Cerebellar cortex (tissue), 1 donor: ENCODE results near the gene CAV2.
"Not testable (repeated sequence)": the region's sequence is repeated elsewhere in the genome, so short reads cannot be mapped to it uniquely, and the experiment has no call there.

Experiments
- DNase-seq: peaks from one replicate; pipeline ENCODE4 v3.0.0-alpha.2; 2015; ENCODE audit warnings: low spot score

Gene CAV2

DNA sequence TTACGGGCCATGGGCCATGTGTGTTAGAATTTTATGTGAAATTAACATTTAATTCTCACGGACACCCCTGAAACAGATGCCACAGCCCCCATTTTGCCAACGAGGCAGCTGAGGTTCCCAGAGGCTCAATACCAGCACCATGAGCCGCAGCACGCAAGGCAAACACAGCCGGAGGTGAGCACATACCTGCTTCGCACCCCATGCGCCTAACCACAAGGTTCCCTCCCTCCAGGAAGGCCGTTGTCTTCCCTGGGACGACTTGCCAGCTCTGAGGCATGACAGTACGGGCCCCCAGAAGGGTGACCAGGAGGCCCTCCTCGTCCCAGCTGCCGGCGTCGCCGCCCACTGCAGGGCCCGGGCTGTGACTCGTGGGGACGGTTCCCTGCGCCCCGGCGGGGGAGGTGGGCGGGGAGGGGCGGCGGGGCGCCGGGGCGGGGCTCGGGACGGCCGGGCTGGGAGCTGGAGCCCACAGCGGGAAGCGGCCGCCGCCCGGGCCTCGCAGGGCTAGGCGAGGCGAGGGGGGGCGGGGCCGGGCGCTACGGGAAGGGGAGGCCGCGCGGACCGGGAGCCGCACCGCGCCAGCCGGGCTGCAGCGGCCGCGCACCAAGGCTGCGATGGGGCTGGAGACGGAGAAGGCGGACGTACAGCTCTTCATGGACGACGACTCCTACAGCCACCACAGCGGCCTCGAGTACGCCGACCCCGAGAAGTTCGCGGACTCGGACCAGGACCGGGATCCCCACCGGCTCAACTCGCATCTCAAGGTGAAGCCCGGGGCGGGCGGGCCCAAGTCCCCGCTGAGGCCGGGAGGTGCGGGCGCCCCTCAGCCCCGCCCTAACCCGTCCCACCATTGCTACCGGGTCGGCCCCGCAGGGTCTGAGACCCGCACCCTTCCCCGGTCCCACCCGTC is at the start of gene CAV2:
Gene CAV2 (plus strand): TSS at position 571 of the 910 bp plus-strand sequence. CDS start 44 bp downstream, at position 615.
- no peak for DNase-seq

DNA sequence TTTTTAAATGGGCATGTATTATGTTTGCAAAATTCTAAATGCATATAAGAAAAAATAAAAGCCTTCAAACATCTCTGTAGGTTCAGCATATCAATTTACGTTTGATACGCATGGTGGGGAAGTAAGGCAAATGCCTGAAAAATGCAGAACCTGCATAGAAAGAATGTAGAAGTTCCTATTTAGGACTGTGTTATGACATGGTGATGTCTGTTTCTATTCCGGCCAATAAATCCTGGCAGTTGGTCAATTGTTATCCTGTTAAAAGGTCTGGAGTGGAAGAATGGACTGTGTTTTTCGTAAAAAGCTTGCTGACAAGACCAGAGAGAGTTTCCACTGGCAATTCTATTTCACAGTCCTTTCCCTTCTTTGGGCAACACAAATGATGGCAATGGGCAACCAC is 49.6 kb upstream of the CAV2 start:
- DNase-seq, result no peak

DNA sequence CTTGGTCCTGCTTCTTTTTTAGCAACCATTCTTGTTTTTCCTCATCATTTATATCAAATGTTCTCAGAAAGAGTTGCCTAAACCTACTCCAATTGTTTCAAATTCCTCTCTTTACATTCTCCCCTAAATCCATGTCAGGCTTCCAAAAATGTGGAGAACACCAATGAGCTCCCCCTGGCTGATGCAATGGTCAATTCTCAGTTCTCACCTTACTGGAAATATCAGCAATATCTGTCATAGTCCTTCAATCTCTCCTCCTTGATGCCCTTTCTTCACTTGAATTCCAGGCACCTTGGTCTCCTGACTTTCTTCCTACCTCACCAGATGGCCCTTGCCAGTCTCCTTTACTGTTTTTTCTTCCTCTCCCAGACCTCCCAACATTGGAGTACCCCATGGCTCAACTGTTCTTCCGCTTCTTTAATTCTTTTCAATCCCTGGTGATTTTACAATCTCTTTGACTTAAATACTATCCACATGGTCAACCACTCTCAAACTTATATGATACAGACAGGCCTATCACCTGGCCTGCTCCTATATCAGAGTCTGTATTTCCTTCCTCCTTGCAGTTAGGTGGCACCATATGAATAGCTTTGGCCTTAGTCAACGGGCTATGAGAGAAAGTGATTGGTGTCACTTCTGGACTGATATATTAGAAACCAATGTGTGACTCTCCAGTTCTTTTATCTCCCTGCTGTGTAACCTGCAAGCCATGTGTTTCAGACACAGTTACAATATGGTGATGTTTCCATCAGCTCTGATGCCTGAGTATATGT is 47.4 kb upstream of the CAV2 start:
- no peak for DNase-seq

GRCh38 chr7:116454377-116454776 is 45.2 kb upstream of the CAV2 start:
- DNase-seq, result no peak

GRCh38 chr7:116455009-116455408 is 44.5 kb upstream of the CAV2 start:
- DNase-seq, result no peak

GRCh38 chr7:116455499-116455898 is 44.0 kb upstream of the CAV2 start:
- DNase-seq, result no peak

DNA sequence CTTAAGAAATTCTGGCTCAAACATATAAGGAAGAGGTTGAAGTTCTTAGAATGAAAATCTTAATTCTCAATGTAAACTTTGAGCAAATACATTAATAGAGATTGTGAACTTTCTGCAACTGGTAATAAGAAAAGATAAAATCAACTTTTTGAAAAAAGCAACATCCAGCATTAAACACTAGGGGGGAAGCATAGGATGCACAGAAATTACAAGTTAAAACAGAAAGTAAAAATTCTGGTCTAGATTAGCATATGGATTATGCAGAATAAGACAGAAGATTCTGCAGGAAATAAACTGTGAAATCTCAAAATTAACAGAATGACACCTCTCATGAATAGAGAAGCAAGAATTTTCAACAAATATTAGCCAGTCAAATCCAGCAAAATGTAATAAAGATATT is 38.0 kb upstream of the CAV2 start:
- DNase-seq, result no peak

DNA sequence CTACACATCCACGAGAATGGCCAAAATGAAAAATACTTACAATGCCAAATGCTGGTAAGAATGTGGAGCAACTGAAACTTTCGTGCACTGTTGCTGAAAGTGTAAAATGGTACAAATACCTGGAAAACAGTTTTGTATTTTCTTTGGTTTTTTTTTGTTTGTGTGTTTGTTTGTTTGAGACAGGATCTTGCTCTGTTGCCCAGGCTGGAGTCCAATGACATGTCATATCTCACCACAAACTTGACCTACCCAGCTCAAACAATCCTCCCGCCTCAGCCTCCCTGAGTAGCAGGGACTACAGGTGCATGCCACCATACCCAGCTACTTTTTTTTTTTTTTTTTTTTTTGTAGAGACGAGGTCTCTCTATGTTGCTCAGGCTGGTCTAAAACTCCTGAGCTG is 35.6 kb upstream of the CAV2 start:
- DNase-seq, result no peak

GRCh38 chr7:116464375-116464774 is 35.2 kb upstream of the CAV2 start:
- no peak for DNase-seq

- no peak for DNase-seq
Measured at GRCh38 chr7:116465125-116465524, 34.4 kb upstream of the CAV2 start.

DNA sequence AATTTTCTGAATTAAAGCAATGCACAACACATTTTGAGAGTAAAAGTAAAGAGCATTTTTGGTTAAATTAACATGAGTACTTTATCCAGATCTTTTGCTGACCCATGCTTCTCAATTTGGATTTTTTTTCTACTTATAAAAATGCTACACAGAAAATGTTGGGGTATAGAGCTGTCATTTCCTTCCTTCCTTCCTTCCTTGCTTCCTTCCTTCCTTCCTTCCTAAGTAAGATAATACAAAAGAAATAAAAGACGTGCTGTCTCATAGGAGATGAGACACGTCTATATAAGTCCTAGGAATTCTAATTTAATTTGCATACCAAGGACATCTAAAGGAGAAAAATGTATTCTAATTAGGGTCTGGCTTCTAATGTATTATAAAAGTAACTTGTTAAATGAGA is 31.0 kb upstream of the CAV2 start:
- DNase-seq, result no peak

DNA sequence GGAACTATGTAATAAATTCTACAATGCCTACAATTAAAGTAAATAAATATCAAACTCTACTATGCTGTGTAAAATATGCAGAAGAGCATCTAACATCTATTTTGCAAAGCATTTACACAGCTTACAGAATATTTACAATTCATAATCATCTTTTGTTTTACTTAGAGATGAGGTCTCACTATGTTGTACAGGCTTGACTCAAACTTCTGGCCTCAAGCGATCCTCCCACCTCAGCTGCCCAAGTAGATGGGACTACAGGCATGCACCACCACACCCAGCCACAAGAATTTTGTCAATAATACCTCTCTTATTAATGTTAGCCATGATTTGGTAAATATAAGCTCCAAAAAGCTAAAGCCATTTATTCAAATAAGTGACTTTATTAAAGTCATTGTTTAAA is 21.9 kb upstream of the CAV2 start:
- no peak for DNase-seq

DNA sequence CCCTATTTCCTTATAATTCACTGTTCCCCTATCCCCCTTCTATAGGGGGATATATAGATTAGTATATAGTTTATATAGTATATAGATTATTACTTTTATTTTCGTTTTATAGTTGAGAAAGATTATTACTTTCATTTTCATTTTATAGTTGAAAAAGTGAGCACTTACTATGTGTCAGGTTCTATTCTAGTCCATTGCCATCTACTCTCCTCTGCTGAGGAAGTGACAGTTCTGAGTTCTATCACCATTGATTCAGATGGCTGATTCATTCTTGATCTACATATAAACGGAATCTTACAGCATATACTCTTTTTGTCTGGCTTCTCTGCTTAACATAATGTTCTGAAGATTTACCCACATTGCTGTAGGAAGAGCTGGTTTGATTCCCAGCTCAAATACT is 20.7 kb upstream of the CAV2 start:
- no peak for DNase-seq

DNA sequence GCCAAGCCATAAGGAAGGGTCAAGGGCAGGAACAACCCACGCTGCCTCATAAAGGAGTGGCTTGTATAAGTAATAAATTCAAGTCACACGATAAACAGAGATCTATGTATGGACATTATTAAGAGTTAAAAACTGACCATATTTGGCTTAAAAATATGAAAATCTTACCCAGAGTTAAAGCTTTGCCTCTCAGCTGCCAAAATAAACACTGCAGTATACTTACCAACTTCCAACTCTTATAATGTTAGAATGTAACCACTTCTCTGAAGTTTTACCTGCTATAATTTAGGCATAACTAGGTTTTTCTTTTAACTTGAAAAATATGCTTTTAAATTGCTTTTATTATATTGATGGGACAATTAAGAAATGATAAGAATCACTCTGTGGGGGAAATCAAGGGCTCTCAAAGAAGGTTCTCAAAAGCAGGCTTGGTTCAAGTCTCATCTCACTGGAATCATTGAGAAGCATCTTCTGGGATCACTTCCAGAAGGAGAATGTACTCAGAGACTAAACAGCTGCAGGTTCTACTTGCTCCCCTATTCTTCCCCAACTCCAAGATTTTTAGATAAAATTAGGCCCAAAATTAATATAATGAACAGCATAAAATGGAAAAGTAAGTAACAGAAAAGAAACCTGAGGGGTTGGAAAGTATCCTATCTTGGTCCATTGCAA is 16.1 kb upstream of the CAV2 start:
- no peak for DNase-seq

- not testable (repeated sequence) for DNase-seq
Measured at GRCh38 chr7:116484389-116484788, 15.1 kb upstream of the CAV2 start.

DNA sequence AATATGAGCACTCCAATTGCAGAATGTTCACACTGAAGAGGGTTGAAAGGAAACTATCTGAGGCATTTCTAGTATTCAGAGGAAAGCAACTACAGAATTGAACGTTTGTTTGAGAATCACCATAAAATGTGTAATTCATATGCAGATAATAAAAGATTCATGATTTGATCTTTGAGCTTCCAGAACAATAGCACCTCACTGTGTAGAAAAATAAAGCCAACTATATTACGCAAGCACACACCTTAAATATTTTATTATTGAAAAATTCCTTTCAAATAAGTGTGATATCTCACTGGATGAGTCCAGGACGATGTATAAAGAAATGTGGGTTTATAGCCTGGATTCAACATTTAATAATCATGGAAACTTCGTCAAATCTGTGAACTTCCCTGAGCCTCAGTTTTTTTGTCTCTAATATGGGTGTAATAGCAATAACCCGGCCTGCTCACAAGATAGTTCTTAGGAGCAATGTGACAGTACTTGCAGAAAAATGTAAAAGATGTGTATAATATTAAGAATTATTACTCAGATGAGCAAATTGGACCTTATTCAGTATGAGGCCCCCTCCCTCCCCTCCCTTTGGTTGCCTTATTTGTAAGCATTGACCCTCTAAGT is 11.5 kb upstream of the CAV2 start:
- DNase-seq, result no peak

- DNase-seq, result no peak
Measured at GRCh38 chr7:116490351-116490750, 9.2 kb upstream of the CAV2 start.

- DNase-seq, result no peak
Measured at GRCh38 chr7:116491887-116492653, 7.5 kb upstream of the CAV2 start.

DNA sequence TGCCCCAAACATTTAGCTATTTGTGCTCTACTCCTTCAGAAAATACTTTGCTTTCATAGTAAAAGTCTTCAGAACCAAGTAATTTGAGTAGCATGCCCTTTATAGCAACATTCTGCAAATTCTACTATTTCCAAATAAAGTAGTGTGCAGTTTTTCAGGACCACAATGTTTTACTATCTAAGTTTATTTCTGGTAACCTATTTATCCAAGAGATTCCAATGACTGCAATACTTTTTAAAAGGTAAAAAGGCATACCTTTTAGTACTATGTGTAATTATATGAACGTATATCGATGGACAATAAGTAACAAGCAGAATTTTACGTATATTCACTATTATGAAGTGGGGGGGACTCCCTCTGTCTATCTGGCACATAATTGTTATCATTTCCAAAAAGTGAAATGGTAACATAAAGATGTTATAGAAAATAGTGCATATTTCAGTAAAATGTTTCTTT is 6.9 kb upstream of the CAV2 start:
- DNase-seq, result no peak

DNA sequence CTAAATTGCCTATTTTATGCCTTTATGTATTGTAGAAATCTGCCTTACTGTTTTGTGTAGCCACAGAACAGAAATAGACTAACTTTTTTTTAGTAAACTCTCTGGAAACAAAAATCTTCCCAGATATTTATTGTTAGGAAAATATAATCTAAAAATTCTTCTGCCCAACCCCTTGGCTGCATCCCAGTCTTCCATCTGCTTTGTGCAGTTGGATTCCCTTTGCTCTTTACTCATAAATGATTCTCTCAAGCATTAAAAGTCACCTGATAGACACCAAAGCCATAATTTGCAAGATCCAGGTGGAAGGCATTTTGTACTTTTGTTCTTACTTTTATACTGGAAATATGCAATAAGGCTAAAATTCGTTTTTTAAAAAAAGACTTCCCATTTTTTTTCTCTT is 6.1 kb upstream of the CAV2 start:
- no peak for DNase-seq

DNA sequence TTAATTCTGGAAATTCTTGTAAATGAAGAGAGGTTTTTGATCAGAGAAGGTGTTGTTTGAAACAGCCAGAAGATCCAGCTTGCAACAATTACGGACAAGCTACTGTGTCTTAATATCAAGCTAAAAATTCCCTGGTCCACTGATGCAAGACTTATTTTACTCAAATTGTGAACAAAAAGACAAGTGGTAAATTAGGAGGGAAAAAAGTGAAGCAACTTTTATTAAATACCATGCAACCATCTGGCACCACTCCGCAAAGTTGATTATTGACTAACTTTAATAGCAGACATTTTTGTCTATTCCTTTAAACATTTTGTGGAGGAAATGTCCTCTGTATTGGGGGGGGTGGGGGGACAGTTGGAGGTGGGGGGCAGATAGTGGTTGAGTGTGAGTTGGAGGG is 5.1 kb upstream of the CAV2 start:
- DNase-seq, result no peak
